HepG2 (cell line): ENCODE measurements around the gene PKD1L1. TPM values are rescaled to one million over a fixed set of nuclear protein-coding genes. Genes with fewer than 3 reads are reported as not detected.

ENCODE experiments used
- ESRRA ChIP-seq: sonication (generic); formaldehyde crosslinking; IDR thresholded peaks from 2 replicates; pipeline ENCODE4 v1.5.1; 2020; ENCODE audit warnings: mild to moderate bottlenecking, low read depth, missing genetic modification reagents
- GATAD2A ChIP-seq: IDR thresholded peaks from 2 replicates; pipeline ENCODE4 v1.6.1; 2016
- HNF1A ChIP-seq, 2 experiments: sonication (generic) in 1 of 2; formaldehyde crosslinking in 1 of 2; IDR thresholded peaks; 2 replicates each; pipeline versions ENCODE4 v1.4.0 to v1.6.1; 2016 to 2020; ENCODE audit warnings: borderline replicate concordance in 1 of 2, low read depth in 1 of 2, mild to moderate bottlenecking in 1 of 2, missing genetic modification reagents in 1 of 2
- NR2F2 ChIP-seq: IDR thresholded peaks from 2 replicates; pipeline ENCODE4 v1.6.1; 2012; ENCODE audit warnings: low read depth, inconsistent platforms, borderline replicate concordance
- NR2F6 ChIP-seq, 2 experiments: IDR thresholded peaks; 2 replicates each; pipeline ENCODE4 v1.6.1; 2016; ENCODE audit warnings: antibody characterized with exemption in 1 of 2, mild to moderate bottlenecking in 1 of 2
- SKIL ChIP-seq: sonication (generic); formaldehyde crosslinking; IDR thresholded peaks from 2 replicates; pipeline ENCODE4 v1.8.0; 2022; ENCODE audit warnings: missing genetic modification reagents, mild to moderate bottlenecking, moderate library complexity, borderline replicate concordance
- ZMYM3 ChIP-seq: sonication (generic); formaldehyde crosslinking; IDR thresholded peaks from 2 replicates; pipeline ENCODE4 v1.5.1; 2020; ENCODE audit warnings: mild to moderate bottlenecking, missing genetic modification reagents
- ZNF281 ChIP-seq: sonication (generic); formaldehyde crosslinking; IDR thresholded peaks from 2 replicates; pipeline ENCODE4 v1.4.0; 2020; ENCODE audit warnings: missing genetic modification reagents, borderline replicate concordance
- ZNF343 ChIP-seq: sonication (generic); formaldehyde crosslinking; IDR thresholded peaks from 2 replicates; pipeline ENCODE4 v1.4.0; 2020; ENCODE audit warnings: mild to moderate bottlenecking, missing genetic modification reagents
- ZNF609 ChIP-seq: sonication (generic); formaldehyde crosslinking; IDR thresholded peaks from 2 replicates; pipeline ENCODE4 v1.4.0; 2020; ENCODE audit warnings: mild to moderate bottlenecking, missing genetic modification reagents, borderline replicate concordance
- polyA plus RNA-seq, 8 experiments: library from polyadenylated mRNA; depleted of rRNA in 3 of 8; stranded (reverse) in 7 of 8; unstranded in 1 of 8; fragments of >200 nt; fragmentation: Illumina TruSeq in 4 of 8; extraction: Trizol in 4 of 8; gene quantifications; 2 replicates each; pipeline versions ENCODE4 v1.2.1 to v1.2.3, GENCODE V29; 2011 to 2016; ENCODE audit warnings: low read depth in 4 of 8, missing spikeins in 1 of 8, mixed read lengths in 1 of 8; ENCODE audit not compliant: insufficient read depth in 1 of 8
- total RNA-seq, 5 experiments: library from RNA; depleted of rRNA; stranded (reverse); fragments of >200 nt; fragmentation: Illumina TruSeq; extraction: Trizol; gene quantifications; 2 replicates each; pipeline ENCODE4 v1.2.3, GENCODE V29; 2016; ENCODE audit warnings: low read depth in 1 of 5

PKD1L1 gene
- total and polyA plus RNA-seq, 2 of the 13 experiments (the other 11 are each of a cell fraction or from before 2014, with no cell fraction given), result 0.01 TPM; not detected in 1

- TF ChIP-seq HNF1A (IDR thresholded peaks at IDR 0.05; ENCODE audit: low read depth), result no peak
- 0 out of 2 replicates have a peak, but pooled peaks have one; percentile 41 for TF ChIP-seq HNF1A (CRISPR knock-in tag; IDR thresholded peaks at IDR 0.05; ENCODE audit: borderline replicate concordance)
- peak; percentile 34; the same call in 1 of the 2 replicates for TF ChIP-seq SKIL (CRISPR knock-in tag)
- peak; percentile 71; the same call in 1 of the 2 replicates for TF ChIP-seq ZNF281 (CRISPR knock-in tag)
- peak; percentile 28; the same call in 1 of the 2 replicates for TF ChIP-seq GATAD2A (CRISPR knock-in tag)
- peak; percentile 71 for TF ChIP-seq NR2F6 (IDR thresholded peaks at IDR 0.05)
- TF ChIP-seq NR2F6 (CRISPR knock-in tag; IDR thresholded peaks at IDR 0.05), result peak; percentile 77
- peak; percentile 77 for TF ChIP-seq NR2F2
- 0 out of 2 replicates have a peak, but pooled peaks have one; percentile 59 for TF ChIP-seq ZNF343
- TF ChIP-seq ESRRA (CRISPR knock-in tag), result peak; percentile 78; the same call in 1 of the 2 replicates
- 0 out of 2 replicates have a peak, but pooled peaks have one; percentile 32 for TF ChIP-seq ZNF609 (CRISPR knock-in tag)
- peak; percentile 37; the same call in 1 of the 2 replicates for TF ChIP-seq ZMYM3
Observed at GRCh38 chr7:47738563-47739166, 209.6 kb downstream of the PKD1L1 start (continued).
